Activated T-cell treated with anti-CD3 and anti-CD28 coated beads, Interleukin-2, amount 50 U/mL, for 48 hours (primary cell): ENCODE results near the gene MYO1D.
"Not testable (repeated sequence)": the region's sequence is repeated elsewhere in the genome, so short reads cannot be mapped to it uniquely, and the experiment has no call there.

ENCODE experiments used
- DNase-seq, 2 experiments: peaks; one replicate each; pipeline ENCODE4 v3.0.0-alpha.2; 2020

The MYO1D gene

DNA sequence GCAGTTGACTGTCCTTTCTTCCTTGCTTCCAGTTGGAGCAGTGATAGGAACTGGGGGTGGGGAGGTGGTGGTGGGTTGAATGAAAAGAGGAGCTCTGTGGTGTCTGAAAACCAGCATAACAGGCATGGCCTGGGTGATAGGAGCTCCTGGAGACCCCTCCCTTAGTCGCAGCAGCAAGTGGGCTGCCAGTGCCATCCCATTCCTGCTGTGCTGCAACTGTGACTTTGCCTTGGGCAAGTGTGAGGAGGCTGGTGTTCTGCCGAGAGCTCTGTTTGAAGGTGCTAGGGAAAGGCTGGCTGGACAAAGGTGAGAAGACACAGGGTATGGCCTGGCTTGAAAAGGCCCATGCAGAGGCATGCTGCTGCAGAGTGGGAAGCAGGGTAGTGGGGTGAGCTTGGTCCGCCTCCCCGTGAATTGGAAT, 392.9 kb downstream of the MYO1D start:
- DNase-seq = peak; percentile 25 to 28

GRCh38 chr17:32483451-32484019, 393.4 kb downstream of the MYO1D start:
- DNase-seq = peak; percentile 38 to 46

DNA sequence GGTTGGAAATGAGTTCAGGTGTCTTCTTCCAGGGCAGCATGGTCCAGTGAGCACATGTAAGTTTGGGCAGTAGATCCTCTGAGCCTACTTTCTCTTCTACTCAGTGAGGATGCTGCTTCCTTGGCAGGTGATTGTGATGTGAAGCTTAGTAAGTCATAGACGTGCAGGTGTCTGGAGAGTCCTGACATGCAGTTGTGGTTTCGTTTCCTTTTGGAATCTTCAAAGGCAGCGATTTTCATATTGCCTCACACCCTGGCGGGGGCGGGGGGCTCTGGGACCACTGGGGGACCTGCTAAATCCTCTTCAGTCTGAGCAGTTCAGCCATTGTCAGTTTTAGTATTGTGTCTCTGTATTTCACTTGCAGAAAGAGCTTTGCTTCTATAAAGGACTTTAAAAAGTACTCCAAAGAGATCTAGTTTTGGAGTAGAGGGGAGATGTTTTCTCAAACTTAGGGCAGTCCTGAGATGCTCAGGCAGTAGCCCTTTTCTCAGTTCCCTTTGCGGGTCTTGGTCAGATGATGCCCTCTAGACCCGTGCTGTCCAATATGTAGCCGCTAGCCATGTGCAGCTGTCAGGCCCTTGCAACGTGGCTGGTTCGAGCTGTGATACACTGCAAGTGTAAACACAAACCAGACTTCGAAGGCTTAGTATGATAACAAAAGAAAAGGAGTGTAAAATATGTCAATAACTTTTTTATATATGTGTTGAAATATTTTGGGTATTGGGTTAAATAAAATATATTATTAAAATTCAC, 394.2 kb downstream of the MYO1D start:
- peak; percentile 16 for DNase-seq

- peak in 1 of 2 experiments; percentile 12 for DNase-seq
These were observed 395.7 kb downstream of the MYO1D start for GRCh38 chr17:32481193-32481592.

DNA sequence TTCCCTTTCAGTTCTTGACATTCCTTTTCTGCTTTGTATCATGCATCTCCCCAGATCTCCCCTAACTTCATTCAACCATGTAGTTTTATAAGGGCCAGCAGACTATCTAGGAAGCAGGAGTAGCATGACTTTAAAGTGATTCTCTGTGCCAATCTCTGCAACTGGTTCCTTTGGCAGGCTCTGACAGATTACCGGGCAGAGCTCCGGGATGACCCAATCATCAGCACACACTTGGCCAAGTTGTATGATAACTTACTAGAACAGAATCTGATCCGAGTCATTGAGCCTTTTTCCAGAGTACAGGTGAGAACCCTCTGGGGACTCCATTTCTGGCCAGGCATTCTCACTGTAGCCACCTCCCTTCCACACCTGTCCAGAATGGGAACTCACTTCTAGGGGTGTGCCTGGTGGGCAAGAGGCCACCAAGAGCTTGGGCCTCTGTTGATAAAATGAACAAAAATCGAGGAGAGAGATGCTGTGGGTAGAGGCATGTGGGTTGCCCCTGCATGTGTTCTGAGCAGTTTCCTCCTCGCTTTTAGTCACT, 397.8 kb downstream of the MYO1D start:
- peak; percentile 11 to 13 for DNase-seq

DNA sequence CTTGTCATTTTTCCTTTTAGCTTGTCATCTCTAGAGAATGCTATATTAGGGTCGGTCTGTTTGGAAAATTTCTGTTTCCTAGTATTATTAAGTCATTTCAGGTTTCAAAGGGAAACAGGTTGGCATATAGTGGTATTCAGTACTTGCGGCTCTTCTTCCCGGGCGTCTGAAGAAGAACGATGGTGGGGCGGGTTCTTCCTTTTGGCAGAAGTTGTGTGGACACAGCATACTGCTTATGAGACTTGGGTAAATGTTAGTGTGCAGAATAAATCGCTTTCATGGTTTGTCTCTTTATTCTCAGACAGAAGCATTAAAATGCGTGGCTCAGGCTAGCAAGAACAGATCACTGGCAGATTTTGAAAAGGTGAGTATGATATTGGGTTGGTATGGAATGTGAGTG, 399.7 kb downstream of the MYO1D start:
- DNase-seq = no peak

DNA sequence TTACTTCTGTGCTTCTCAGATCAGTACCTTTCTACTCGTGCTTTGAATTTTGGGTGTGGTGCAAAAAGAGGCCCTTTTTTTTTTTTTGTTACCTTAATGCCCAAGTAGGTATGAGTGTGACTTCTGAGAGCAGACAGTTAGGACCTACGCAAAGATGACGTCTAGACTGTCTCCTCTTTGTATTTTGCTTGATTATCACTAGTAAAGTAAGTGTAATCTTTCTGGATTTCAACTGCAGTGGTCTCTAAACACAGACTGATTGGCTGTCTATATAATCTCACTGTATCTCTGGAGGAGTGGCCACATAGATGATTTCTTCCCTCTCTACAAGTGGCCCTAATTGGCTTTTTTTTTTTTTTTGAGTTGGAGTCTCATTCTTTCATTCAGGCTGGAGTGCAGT, 401.7 kb downstream of the MYO1D start:
- DNase-seq = no peak

GRCh38 chr17:32471652-32472051, 405.3 kb downstream of the MYO1D start:
- DNase-seq = no peak

DNA sequence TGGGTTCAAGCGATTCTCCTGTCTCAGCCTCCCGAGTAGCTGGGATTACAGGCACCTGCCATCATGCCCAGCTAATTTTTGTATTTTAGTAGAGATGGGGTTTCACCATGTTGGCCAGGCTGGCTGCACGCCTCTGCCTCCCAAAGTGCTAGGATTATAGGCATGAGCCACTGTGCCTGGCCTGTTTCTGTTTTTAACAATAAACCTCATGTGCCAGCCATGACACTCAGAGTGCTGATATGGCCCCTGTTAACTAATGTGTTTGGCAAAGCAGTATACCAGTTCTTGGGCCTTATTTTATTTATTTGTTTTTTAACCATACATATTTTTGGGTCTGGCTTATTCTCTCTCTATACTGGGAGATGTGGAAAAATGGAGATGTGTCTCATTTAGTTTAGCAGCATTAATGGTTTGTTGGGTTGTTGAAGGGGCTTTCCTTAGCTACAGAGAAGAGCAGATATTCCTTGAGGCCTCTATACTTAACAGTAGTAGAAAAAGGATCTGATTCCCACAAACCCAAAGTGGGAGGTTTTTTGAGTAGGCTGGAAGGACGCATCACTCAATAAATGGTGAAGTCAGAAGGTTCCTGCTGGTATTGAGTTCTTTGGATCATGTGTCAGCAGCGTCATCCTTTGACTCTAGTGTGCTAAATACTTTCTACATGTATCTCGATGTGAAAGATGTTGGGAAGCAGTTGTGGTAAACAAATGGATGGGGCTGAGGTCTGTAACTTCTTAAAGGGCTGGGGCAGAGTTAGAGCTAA, 406.3 kb downstream of the MYO1D start:
- no peak for DNase-seq

DNA sequence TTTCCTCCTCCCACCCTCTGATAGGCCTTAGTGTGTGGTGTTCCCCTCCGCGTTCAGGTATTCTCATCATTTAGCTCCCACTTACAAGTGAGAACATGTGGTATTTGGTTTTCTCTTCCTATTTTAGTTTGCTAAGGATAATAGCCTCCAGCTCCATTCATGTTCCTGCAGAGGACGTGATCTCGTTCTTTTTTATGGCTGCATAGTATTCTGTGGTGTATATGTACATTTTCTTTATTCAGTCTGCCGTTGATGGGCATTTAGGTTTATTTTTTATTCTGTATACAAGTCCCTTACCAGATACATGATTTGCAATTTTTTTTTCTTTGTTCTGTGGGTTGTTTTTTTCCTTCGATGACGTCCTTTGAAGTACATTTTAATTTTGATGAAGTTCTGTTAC, 409.0 kb downstream of the MYO1D start:
- no peak for DNase-seq

DNA sequence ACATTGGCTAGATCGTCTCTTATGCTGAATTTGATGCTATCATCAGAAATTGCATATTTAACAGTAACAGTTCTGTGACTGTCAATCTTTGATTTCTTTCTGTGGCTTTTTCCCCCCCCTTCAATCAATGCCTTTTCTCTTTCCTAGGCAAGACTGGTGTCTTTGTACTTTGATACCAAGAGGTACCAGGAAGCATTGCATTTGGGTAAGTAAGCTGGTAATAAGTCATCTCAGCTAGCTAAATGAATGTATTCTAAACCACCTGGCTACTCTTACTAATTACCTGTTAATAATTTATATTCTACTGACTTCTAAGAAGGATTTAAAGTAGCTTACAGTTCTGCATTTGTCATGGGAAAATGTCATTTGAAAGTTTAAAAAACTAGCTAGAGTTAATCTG, 412.6 kb downstream of the MYO1D start:
- DNase-seq = no peak

DNA sequence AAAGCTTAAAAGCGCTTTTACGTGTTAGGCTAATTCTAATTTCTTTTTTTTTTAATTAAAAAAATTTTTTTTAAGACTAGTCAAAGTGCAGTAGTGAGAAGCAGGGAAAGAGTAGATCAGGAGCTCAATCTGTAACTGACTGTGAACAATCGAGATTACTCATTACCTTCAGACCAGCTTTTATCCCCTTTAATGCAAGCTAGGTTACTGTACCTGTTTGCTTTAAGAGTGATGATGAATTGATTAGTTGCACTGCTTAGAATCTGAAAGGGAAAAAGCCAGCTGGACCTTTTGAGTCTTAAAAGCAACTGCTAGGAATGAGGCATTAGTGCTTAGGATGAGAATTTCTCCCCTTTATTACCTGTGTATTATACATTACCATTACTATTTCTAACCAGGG, 413.6 kb downstream of the MYO1D start:
- DNase-seq = no peak

DNA sequence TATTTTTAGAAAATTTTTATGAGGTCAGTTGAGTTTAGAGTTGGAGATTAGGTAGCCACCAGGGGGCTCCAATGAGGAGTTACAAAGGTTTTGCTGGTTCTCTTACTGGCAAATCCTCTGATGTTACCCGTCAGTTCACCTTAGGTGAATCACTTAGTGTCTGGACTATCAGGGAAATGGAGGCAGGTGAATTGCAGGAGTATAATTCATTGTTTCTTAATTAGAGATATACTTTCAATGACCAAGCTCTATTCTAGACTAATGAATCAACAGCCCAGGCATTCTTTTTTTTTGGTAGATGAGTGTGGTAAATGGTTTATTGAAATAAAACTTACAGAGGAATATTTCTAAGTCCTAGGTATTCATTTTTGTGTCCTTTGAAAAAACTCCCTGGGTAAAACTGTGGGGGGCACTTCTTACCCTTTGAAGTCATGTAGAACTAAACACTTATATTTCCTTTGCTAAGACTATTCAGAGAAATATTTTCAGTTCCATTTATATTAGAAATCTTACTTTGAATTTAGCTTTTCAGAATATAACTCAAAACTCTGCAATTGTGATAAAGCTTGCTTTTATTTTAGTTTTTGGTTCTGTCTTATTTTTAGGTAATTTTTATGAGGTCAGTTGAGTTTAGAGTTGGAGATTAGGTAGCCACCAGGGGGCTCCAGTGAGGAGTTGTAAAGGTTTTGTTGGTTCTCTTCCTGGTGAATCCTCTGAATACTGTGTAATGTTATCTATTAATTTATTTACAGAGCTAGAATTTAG, 414.9 kb downstream of the MYO1D start:
- DNase-seq = peak; percentile 72 to 76

DNA sequence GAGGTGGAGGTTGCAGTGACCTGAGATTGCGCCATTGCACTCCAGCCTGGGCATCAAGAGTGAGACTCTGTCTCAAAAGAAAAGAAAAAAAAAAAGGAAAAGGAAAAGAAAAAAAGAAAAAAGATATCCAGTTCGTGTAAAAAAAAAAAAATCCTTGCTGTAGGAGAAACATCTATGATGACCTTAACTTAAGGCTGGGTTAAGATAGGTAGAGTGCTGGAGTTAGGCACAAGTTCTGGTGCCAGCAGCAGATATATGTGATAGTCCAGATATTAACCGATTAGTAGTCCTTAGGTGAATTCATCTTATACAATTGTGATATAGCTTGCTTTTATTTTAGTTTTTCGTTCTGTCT, 415.4 kb downstream of the MYO1D start:
- no peak for DNase-seq

GRCh38 chr17:32460054-32460453, 416.9 kb downstream of the MYO1D start:
- DNase-seq = no peak

GRCh38 chr17:32458371-32458770, 418.6 kb downstream of the MYO1D start:
- no peak for DNase-seq

GRCh38 chr17:32453370-32453769, 423.6 kb downstream of the MYO1D start:
- no peak for DNase-seq

- DNase-seq = no peak
These were observed 424.6 kb downstream of the MYO1D start for GRCh38 chr17:32452281-32452680.

- DNase-seq = no peak
These were observed 425.0 kb downstream of the MYO1D start for GRCh38 chr17:32451879-32452278.

DNA sequence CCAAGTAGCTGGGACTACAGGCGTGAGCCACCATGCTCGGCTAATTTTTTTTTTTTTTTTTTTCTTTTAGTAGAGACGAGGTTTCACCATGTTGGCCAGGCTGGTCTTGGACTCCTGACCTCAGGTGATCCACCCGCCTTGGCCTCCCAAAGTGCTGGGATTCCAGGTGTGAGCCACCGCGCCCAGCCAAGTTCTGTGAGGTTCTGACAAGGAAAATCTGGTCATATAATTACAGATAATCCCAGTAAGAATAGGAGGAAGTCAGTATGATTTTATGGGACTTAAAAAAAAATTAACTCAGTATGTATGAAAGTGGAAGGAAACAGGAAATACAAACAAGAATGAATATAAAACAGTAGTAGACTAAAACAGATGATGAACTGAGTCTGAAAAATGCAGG, 426.5 kb downstream of the MYO1D start:
- not testable (repeated sequence) for DNase-seq

- no peak for DNase-seq
These were observed 427.0 kb downstream of the MYO1D start for GRCh38 chr17:32449963-32450362.

DNA sequence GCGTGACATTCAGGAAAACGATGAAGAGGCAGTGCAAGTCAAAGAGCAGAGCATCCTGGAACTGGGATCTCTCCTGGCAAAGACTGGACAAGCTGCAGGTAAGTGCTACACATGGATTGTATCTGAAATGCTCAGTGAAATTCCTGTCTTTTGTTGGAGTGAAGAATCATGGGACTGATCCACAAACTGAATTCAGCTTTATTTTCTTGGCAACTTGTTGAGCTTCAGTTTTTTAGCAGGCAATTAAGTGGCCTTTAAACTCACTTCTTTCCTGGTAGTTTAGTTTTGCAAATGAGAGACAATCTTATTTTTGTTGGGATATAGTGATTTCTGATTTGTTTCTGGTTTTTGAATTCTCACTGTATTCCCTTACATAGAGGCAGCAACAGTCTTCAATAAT, 430.0 kb downstream of the MYO1D start:
- DNase-seq = no peak

DNA sequence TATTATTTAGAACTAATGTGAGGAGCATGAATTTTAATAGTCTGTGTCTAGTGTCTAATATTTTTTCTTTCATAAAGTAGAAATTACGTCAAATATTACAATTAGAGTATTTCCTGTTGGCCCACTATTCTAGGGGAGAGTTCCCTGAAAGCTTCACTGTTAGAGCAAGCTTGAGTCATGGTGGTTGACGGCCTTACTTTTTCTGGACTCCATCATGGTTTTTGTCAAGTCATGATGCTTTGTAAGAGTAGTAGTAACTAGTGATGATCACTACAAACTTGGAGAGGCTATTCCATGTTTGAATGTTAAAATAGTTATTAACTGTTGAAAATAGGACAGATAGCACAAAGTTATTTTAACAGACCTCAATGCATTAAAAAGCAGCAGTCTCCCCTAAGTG, 431.0 kb downstream of the MYO1D start:
- no peak for DNase-seq
